HEK293T (cell line): ENCODE data around the gene FAAP20.

Source experiments
- ARNT ChIP-seq: fragments of 450-650 bp; IDR thresholded peaks from 2 replicates; pipeline ENCODE4 v1.6.1; 2017; ENCODE audit warnings: mild to moderate bottlenecking
- BHLHE40 ChIP-seq: fragments of 450-650 bp; IDR thresholded peaks from 2 replicates; pipeline ENCODE4 v1.6.1; 2016; ENCODE audit warnings: mild to moderate bottlenecking, moderate library complexity, borderline replicate concordance
- ELF4 ChIP-seq: fragments of 450-650 bp; IDR thresholded peaks from 2 replicates; pipeline ENCODE4 v1.6.1; 2017; ENCODE audit warnings: antibody characterized with exemption
- FOXK2 ChIP-seq: fragments of 450-650 bp; IDR thresholded peaks from 2 replicates; pipeline ENCODE4 v1.6.1; 2016; ENCODE audit warnings: mild to moderate bottlenecking
- FOXM1 ChIP-seq: fragments of 450-650 bp; IDR thresholded peaks from 2 replicates; pipeline ENCODE4 v1.6.1; 2017; ENCODE audit warnings: mild to moderate bottlenecking, borderline replicate concordance
- L3MBTL2 ChIP-seq: fragments of 450-650 bp; conservative IDR thresholded peaks from 2 replicates; pipeline ENCODE4 v1.6.1; 2016; ENCODE audit warnings: mild to moderate bottlenecking
- NFRKB ChIP-seq: fragments of 450-650 bp; IDR thresholded peaks from 2 replicates; pipeline ENCODE4 v1.6.1; 2016; ENCODE audit warnings: mild to moderate bottlenecking, moderate library complexity
- PKNOX1 ChIP-seq: fragments of 450-650 bp; IDR thresholded peaks from 2 replicates; pipeline ENCODE4 v1.6.1; 2016
- SP1 ChIP-seq: fragments of 450-650 bp; IDR thresholded peaks from 2 replicates; pipeline ENCODE4 v1.6.1; 2017
- SUZ12 ChIP-seq: fragments of 450-650 bp; IDR thresholded peaks from 2 replicates; pipeline ENCODE4 v1.6.1; 2016; ENCODE audit warnings: mild to moderate bottlenecking

GRCh38 chr1:2160451-2161300, 33.9 kb downstream of the FAAP20 start:
- TF ChIP-seq SP1 (no peak), FOXK2 (no peak), L3MBTL2 (no peak), FOXM1 (no peak), ELF4 (no peak), NFRKB (no peak), SUZ12 (no peak), BHLHE40 (no peak), ARNT (no peak), PKNOX1 (no peak)
